AG10803 (cell line): ENCODE measurements around the gene RHOJ.

Experiments used
- DNase-seq: peaks from one replicate; pipeline ENCODE4 v3.0.0; 2010; ENCODE audit warnings: low read depth
- H3K4me3 ChIP-seq: 2 replicates; pipeline ENCODE4 v1.5.1; 2011; ENCODE audit warnings: mild to moderate bottlenecking, low read length, control low read depth
- CTCF ChIP-seq: conservative IDR thresholded peaks from 2 replicates; pipeline ENCODE4 v1.5.1; 2011; ENCODE audit warnings: mild to moderate bottlenecking, low read length, control low read depth, inconsistent platforms

RHOJ gene

GRCh38 chr14:63220526-63220925, 16.3 kb downstream of the RHOJ start:
- no peak for TF ChIP-seq CTCF
- H3K4me3 ChIP-seq = no peak overlapping the region
- no peak for DNase-seq

- no peak for TF ChIP-seq CTCF
- no peak overlapping the region for H3K4me3 ChIP-seq
- DNase-seq = no peak
These were observed 19.4 kb downstream of the RHOJ start for GRCh38 chr14:63223596-63223995.

- no peak for TF ChIP-seq CTCF
- no peak for DNase-seq
- H3K4me3 ChIP-seq = no peak overlapping the region
These were observed 20.0 kb downstream of the RHOJ start for GRCh38 chr14:63224196-63224595.

GRCh38 chr14:63228217-63228616, 24.0 kb downstream of the RHOJ start:
- DNase-seq = no peak
- no peak overlapping the region for H3K4me3 ChIP-seq
- TF ChIP-seq CTCF = no peak

- no peak for TF ChIP-seq CTCF
- DNase-seq = no peak
- no peak overlapping the region for H3K4me3 ChIP-seq
These were observed 25.3 kb downstream of the RHOJ start for GRCh38 chr14:63229330-63230059.

- H3K4me3 ChIP-seq = no peak overlapping the region
- no peak for TF ChIP-seq CTCF
- DNase-seq = no peak
These were observed 27.5 kb downstream of the RHOJ start for GRCh38 chr14:63231766-63232165.

GRCh38 chr14:63237791-63238190, 33.5 kb downstream of the RHOJ start:
- DNase-seq = no peak
- H3K4me3 ChIP-seq = no peak overlapping the region
- no peak for TF ChIP-seq CTCF
